PC-9 (cell line): ENCODE data around the gene POFUT2. TPM values are rescaled to one million over a fixed set of nuclear protein-coding genes. Genes with fewer than 3 reads are reported as not detected.

Experiments used
- BruUV-seq: library from RNA; stranded (reverse); fragments of 400-500 nt; replicated peaks from 2 replicates; lab custom pipeline; 2021; lab: Mats Ljungman, UMichigan
- CTCF ChIA-PET: fragments of 300-600 bp; sonication (Branson Sonifier 250); formaldehyde crosslinking; loops from one replicate; lab custom pipeline; 2022; ENCODE audit warnings: antibody characterized with exemption; lab: Charles Lee
- POLR2A ChIA-PET: fragments of 300-600 bp; sonication (Branson Sonifier 250); formaldehyde crosslinking; loops from one replicate; lab custom pipeline; 2022; ENCODE audit warnings: antibody characterized with exemption; ENCODE audit not compliant: unreplicated experiment; lab: Charles Lee
- DNase-seq, 2 experiments: peaks; one replicate each; pipeline versions ENCODE4 v3.0.0 to v3.0.0-alpha.2; 2015 to 2022; ENCODE audit warnings: mixed read lengths in 1 of 2
- H2AFZ ChIP-seq: fragments of 200-600 bp; sonication (generic); 2 replicates; pipeline ENCODE4 v1.8.1; 2017; ENCODE audit warnings: antibody characterized with exemption
- H3F3A ChIP-seq: fragments of 200-600 bp; sonication (generic); 2 replicates; pipeline ENCODE4 v1.8.1; 2017; ENCODE audit warnings: antibody characterized with exemption, mild to moderate bottlenecking, low read depth; ENCODE audit not compliant: insufficient read depth
- H3K27ac ChIP-seq: fragments of 200-600 bp; sonication (generic); 2 replicates; pipeline ENCODE4 v1.6.1; 2016; ENCODE audit warnings: mixed run types
- H3K27me3 ChIP-seq: fragments of 200-600 bp; sonication (generic); 2 replicates; pipeline ENCODE4 v1.6.1; 2016; ENCODE audit warnings: low read depth, mixed run types; ENCODE audit not compliant: insufficient read depth
- H3K36me3 ChIP-seq: fragments of 200-600 bp; sonication (generic); 2 replicates; pipeline ENCODE4 v1.6.1; 2016; ENCODE audit warnings: low read depth, mixed run types
- H3K4me1 ChIP-seq: fragments of 200-600 bp; sonication (generic); replicated peaks from 2 replicates; pipeline ENCODE4 v1.6.1; 2016; ENCODE audit warnings: mixed run types; ENCODE audit not compliant: insufficient read depth
- H3K4me2 ChIP-seq: fragments of 200-600 bp; sonication (generic); 2 replicates; pipeline ENCODE4 v1.6.1; 2017; ENCODE audit warnings: mixed run types
- H3K4me3 ChIP-seq: fragments of 200-600 bp; sonication (generic); 2 replicates; pipeline ENCODE4 v1.6.1; 2016; ENCODE audit warnings: mixed run types
- H3K79me2 ChIP-seq: fragments of 200-600 bp; sonication (generic); 2 replicates; pipeline ENCODE4 v1.6.1; 2017; ENCODE audit warnings: low read depth, mixed run types
- H3K9me2 ChIP-seq: fragments of 200-600 bp; sonication (generic); 2 replicates; pipeline ENCODE4 v1.8.1; 2017; ENCODE audit warnings: mild to moderate bottlenecking; ENCODE audit not compliant: insufficient read depth
- H3K9me3 ChIP-seq: fragments of 200-600 bp; sonication (generic); 2 replicates; pipeline ENCODE4 v1.8.1; 2016; ENCODE audit warnings: low read depth; ENCODE audit not compliant: insufficient read depth
- H4K20me1 ChIP-seq: fragments of 200-600 bp; sonication (generic); 2 replicates; pipeline ENCODE4 v1.8.1; 2017; ENCODE audit not compliant: insufficient read depth
- EZH2 ChIP-seq: fragments of 200-600 bp; sonication (generic); IDR thresholded peaks from 2 replicates; pipeline ENCODE4 v1.8.0; 2017; ENCODE audit warnings: antibody characterized with exemption, low read depth
- intact Hi-C: fragments of 100-400 bp; cut with micrococcal nuclease; formaldehyde crosslinking; loops from one replicate; pipeline ENCODE4 v1.10.0; 2022; ENCODE audit not compliant: unreplicated experiment
- total RNA-seq: library from RNA; stranded (reverse); gene quantifications from 2 replicates; pipeline ENCODE4 v1.2.3, GENCODE V29; 2021
- TF ChIP-seq, protein P1 (sequence below): fragments of 200-600 bp; sonication (generic); conservative IDR thresholded peaks from 2 replicates; pipeline ENCODE4 v1.6.1; 2017; ENCODE audit warnings: mixed run types, antibody characterized with exemption, mild to moderate bottlenecking, moderate library complexity

Gene POFUT2
- total RNA-seq, 1 experiment from 2014 or later: 32.6 TPM

- DNase-seq: no peak
- CTCF ChIA-PET: no interaction called here
- Histone ChIP-seq H3K27me3 (no peaks in the 10 kb centered on the region), H3K36me3 (no peaks in the 10 kb centered on the region), H2AFZ (no peak overlapping the region), H3K9me2 (no peaks in the 10 kb centered on the region), H3F3A (peaks cover 2% of the 10 kb centered on the region; the same call in 1 of the 2 replicates), H3K4me2 (no peak overlapping the region), H3K9me3 (no peaks in the 10 kb centered on the region), H3K4me3 (no peak overlapping the region), H3K79me2 (no peaks in the 10 kb centered on the region), H4K20me1 (no peaks in the 10 kb centered on the region), H3K27ac (no peak overlapping the region), H3K4me1 (no peaks in the 10 kb centered on the region)
- TF ChIP-seq, protein P1, sequence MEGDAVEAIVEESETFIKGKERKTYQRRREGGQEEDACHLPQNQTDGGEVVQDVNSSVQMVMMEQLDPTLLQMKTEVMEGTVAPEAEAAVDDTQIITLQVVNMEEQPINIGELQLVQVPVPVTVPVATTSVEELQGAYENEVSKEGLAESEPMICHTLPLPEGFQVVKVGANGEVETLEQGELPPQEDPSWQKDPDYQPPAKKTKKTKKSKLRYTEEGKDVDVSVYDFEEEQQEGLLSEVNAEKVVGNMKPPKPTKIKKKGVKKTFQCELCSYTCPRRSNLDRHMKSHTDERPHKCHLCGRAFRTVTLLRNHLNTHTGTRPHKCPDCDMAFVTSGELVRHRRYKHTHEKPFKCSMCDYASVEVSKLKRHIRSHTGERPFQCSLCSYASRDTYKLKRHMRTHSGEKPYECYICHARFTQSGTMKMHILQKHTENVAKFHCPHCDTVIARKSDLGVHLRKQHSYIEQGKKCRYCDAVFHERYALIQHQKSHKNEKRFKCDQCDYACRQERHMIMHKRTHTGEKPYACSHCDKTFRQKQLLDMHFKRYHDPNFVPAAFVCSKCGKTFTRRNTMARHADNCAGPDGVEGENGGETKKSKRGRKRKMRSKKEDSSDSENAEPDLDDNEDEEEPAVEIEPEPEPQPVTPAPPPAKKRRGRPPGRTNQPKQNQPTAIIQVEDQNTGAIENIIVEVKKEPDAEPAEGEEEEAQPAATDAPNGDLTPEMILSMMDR: no peak
- TF ChIP-seq EZH2: no peak
- BruUV-seq: no TSS peak
- POLR2A ChIA-PET: no interaction called here
- intact Hi-C loops: no loop called here
Measured at GRCh38 chr21:45294509-45295291, 7.0 kb upstream of the POFUT2 start.

- DNase-seq: no peak
- no TSS peak for BruUV-seq
- intact Hi-C loops: loop anchor here (2.0 kb wide), 2 partner anchors 71 to 303 kb away; no protein-coding TSS in a partner anchor
- Histone ChIP-seq H3K9me3 (no peaks in the 10 kb centered on the region), H3K36me3 (no peaks in the 10 kb centered on the region), H3K4me3 (no peak overlapping the region), H3K79me2 (no peaks in the 10 kb centered on the region), H3F3A (peaks cover 5% of the 10 kb centered on the region; the same call in 1 of the 2 replicates), H3K4me2 (no peak overlapping the region), H3K27me3 (no peaks in the 10 kb centered on the region), H3K4me1 (no peaks in the 10 kb centered on the region), H4K20me1 (no peaks in the 10 kb centered on the region), H3K27ac (no peak overlapping the region), H2AFZ (no peak overlapping the region), H3K9me2 (no peaks in the 10 kb centered on the region)
- TF ChIP-seq, protein P1: no peak
- TF ChIP-seq EZH2: no peak
- ChIA-PET CTCF (no interaction called here), POLR2A (no interaction called here)
Measured at GRCh38 chr21:45293726-45294401, 6.2 kb upstream of the POFUT2 start.

GRCh38 chr21:45293220-45293725, 5.6 kb upstream of the POFUT2 start:
- Histone ChIP-seq H3K4me1 (no peaks in the 10 kb centered on the region), H3K9me2 (no peaks in the 10 kb centered on the region), H2AFZ (no peak overlapping the region)

More at GRCh38 chr21:45293220-45293725, 5.6 kb upstream of the POFUT2 start:
- H3K9me3 ChIP-seq: no peaks in the 10 kb centered on the region
- TF ChIP-seq, protein P1: no peak
- TF ChIP-seq EZH2: no peak
- POLR2A ChIA-PET: no interaction called here
- no peak overlapping the region for H3K4me3 ChIP-seq
- CTCF ChIA-PET: no interaction called here
- BruUV-seq: no TSS peak
- no peaks in the 10 kb centered on the region for H4K20me1 ChIP-seq
- H3K27ac ChIP-seq: no peak overlapping the region
- intact Hi-C loops: loop anchor here (2.0 kb wide), 2 partner anchors 72 to 304 kb away; no protein-coding TSS in a partner anchor
- no peaks in the 10 kb centered on the region for H3K27me3 ChIP-seq
- DNase-seq: no peak
- no peaks in the 10 kb centered on the region for H3K79me2 ChIP-seq
- H3F3A ChIP-seq: peaks cover 5% of the 10 kb centered on the region; the same call in 1 of the 2 replicates
- H3K4me2 ChIP-seq: no peak overlapping the region
- H3K36me3 ChIP-seq: no peaks in the 10 kb centered on the region
